Measurements from ENCODE around the gene FBXL16.
"Not testable (repeated sequence)": the region's sequence is repeated elsewhere in the genome, so short reads cannot be mapped to it uniquely, and the experiment has no call there.

The FBXL16 gene

GRCh38 chr16:708019-708418 is 2.4 kb upstream of the FBXL16 start:
- DNase-seq, result no peak

- no peak for DNase-seq
Measured at GRCh38 chr16:707062-707538, 1.5 kb upstream of the FBXL16 start.

GRCh38 chr16:706189-707061 is 824 bp upstream of the FBXL16 start:
- DNase-seq, result no peak

GRCh38 chr16:704552-705380 is 835 bp downstream of the FBXL16 start:
- no peak for DNase-seq

GRCh38 chr16:704047-704446 is 1.6 kb downstream of the FBXL16 start:
- no peak for DNase-seq

GRCh38 chr16:703406-703805 is 2.2 kb downstream of the FBXL16 start:
- DNase-seq, result no peak

- no peak for DNase-seq
Measured at GRCh38 chr16:702341-702740, 3.3 kb downstream of the FBXL16 start.

- no peak for DNase-seq
Measured at GRCh38 chr16:700684-701584, 4.7 kb downstream of the FBXL16 start.

- DNase-seq, result no peak
Measured at GRCh38 chr16:698911-699671, 6.5 kb downstream of the FBXL16 start.

- peak; percentile 93 for DNase-seq
Measured at GRCh38 chr16:695355-696089, 10.1 kb downstream of the FBXL16 start.

- DNase-seq, result no peak
Measured at GRCh38 chr16:694863-695354, 10.7 kb downstream of the FBXL16 start.

- DNase-seq, result no peak
Measured at GRCh38 chr16:694187-694862, 11.3 kb downstream of the FBXL16 start.

- no peak for DNase-seq
Measured at GRCh38 chr16:693766-694165, 11.8 kb downstream of the FBXL16 start.

- DNase-seq, result no peak
Measured at GRCh38 chr16:693364-693763, 12.2 kb downstream of the FBXL16 start.

GRCh38 chr16:692356-693108 is 13.1 kb downstream of the FBXL16 start:
- no peak for DNase-seq

GRCh38 chr16:691242-691641 is 14.4 kb downstream of the FBXL16 start:
- not testable (repeated sequence) for DNase-seq

GRCh38 chr16:689175-689897 is 16.3 kb downstream of the FBXL16 start:
- DNase-seq, result no peak

- DNase-seq, result no peak
Measured at GRCh38 chr16:687499-687898, 18.1 kb downstream of the FBXL16 start.
